IMR-90 (cell line): ENCODE results near the gene GFM1. TPM values are rescaled to one million over a fixed set of nuclear protein-coding genes. Genes with fewer than 3 reads are reported as not detected.
A peak's percentile ranks its signal among the peaks of the same experiment; 100 is the strongest.

Source experiments
- ATAC-seq: fragments of 200-7000 bp; cut with Tn5 transposase; 2 replicates; pipeline ENCODE4 v1.9.1; 2020; ENCODE audit warnings: low read depth, mild to moderate bottlenecking, moderate library complexity
- BruUV-seq: library from RNA; stranded (reverse); fragments of 400-500 nt; replicated peaks from 2 replicates; lab custom pipeline; 2021; lab: Mats Ljungman, UMichigan
- CTCF ChIA-PET: fragments of 300-600 bp; formaldehyde crosslinking; extraction: SDS; loops from one replicate; lab custom pipeline; 2021; ENCODE audit warnings: antibody characterized with exemption; lab: Yijun Ruan, JAX
- POLR2A ChIA-PET: fragments of 300-600 bp; sonication (Branson Sonifier 250); formaldehyde crosslinking; loops from one replicate; lab custom pipeline; 2022; ENCODE audit warnings: antibody characterized with exemption; ENCODE audit not compliant: unreplicated experiment; lab: Charles Lee
- DNase-seq: peaks from one replicate; pipeline ENCODE4 v3.0.0; 2013
- H2AFZ ChIP-seq: replicated peaks from 2 replicates; pipeline ENCODE3; 2013; ENCODE audit warnings: low read length, mild to moderate bottlenecking; ENCODE audit not compliant: poor library complexity
- H2AK5ac ChIP-seq: 2 replicates; pipeline ENCODE4 v1.6.1; 2013; ENCODE audit warnings: low read depth, low read length, inconsistent platforms
- H2AK9ac ChIP-seq: replicated peaks from 2 replicates; pipeline ENCODE3; 2013; ENCODE audit warnings: mild to moderate bottlenecking, low read depth, low read length, moderate library complexity; ENCODE audit not compliant: poor library complexity
- H2BK120ac ChIP-seq: 2 replicates; pipeline ENCODE4 v1.6.1; 2013; ENCODE audit warnings: low read depth, low read length, inconsistent platforms
- H2BK15ac ChIP-seq: 3 replicates; pipeline ENCODE4 v1.6.1; 2013; ENCODE audit warnings: low read depth, low read length, inconsistent platforms
- H2BK20ac ChIP-seq: 2 replicates; pipeline ENCODE4 v1.6.1; 2013; ENCODE audit warnings: low read depth, mild to moderate bottlenecking, inconsistent platforms, low read length, moderate library complexity
- H2BK5ac ChIP-seq: 2 replicates; pipeline ENCODE4 v1.6.1; 2013; ENCODE audit warnings: mild to moderate bottlenecking, low read depth, low read length, inconsistent platforms; ENCODE audit not compliant: poor library complexity, severe bottlenecking
- H3K14ac ChIP-seq: replicated peaks from 2 replicates; pipeline ENCODE4 v1.6.1; 2013; ENCODE audit warnings: low read depth, low read length, inconsistent platforms
- H3K18ac ChIP-seq: 2 replicates; pipeline ENCODE4 v1.6.1; 2013; ENCODE audit warnings: low read depth, low read length, control low read depth
- H3K23ac ChIP-seq: 2 replicates; pipeline ENCODE4 v1.6.1; 2013; ENCODE audit warnings: low read depth, low read length, inconsistent platforms
- H3K27ac ChIP-seq: 2 replicates; pipeline ENCODE4 v1.5.1; 2013; ENCODE audit warnings: mild to moderate bottlenecking, control low read depth, low read length; ENCODE audit not compliant: insufficient read depth
- H3K27me3 ChIP-seq: 2 replicates; pipeline ENCODE4 v1.6.1; 2013; ENCODE audit warnings: low read length; ENCODE audit not compliant: control insufficient read depth, insufficient read depth
- H3K36me3 ChIP-seq: 2 replicates; pipeline ENCODE4 v1.6.1; 2013; ENCODE audit warnings: low read length, mixed read lengths; ENCODE audit not compliant: control insufficient read depth, insufficient read depth
- H3K4ac ChIP-seq: 2 replicates; pipeline ENCODE4 v1.6.1; 2013; ENCODE audit warnings: low read depth, low read length, inconsistent platforms
- H3K4me1 ChIP-seq: 2 replicates; pipeline ENCODE4 v1.6.1; 2013; ENCODE audit warnings: low read length, mixed read lengths; ENCODE audit not compliant: control insufficient read depth, insufficient read depth
- H3K4me2 ChIP-seq: 2 replicates; pipeline ENCODE4 v1.6.1; 2013; ENCODE audit warnings: low read depth, mild to moderate bottlenecking, control low read depth, low read length, moderate library complexity
- H3K4me3 ChIP-seq: 2 replicates; pipeline ENCODE4 v1.5.1; 2013; ENCODE audit warnings: low read depth, mild to moderate bottlenecking, control low read depth, low read length, moderate library complexity; ENCODE audit not compliant: insufficient read depth
- H3K56ac ChIP-seq: 2 replicates; pipeline ENCODE4 v1.6.1; 2013; ENCODE audit warnings: low read length, inconsistent platforms; ENCODE audit not compliant: insufficient read depth; ENCODE audit errors: extremely low read depth
- H3K79me1 ChIP-seq, 2 experiments: 2 replicates each; pipeline ENCODE4 v1.6.1; 2013; ENCODE audit warnings: low read length in 2 of 2, inconsistent platforms in 1 of 2, low read depth in 1 of 2
- H3K9ac ChIP-seq: 2 replicates; pipeline ENCODE4 v1.6.1; 2013; ENCODE audit warnings: low read depth, low read length, control low read depth
- H3K9me1 ChIP-seq: 2 replicates; pipeline ENCODE4 v1.6.1; 2013; ENCODE audit warnings: low read length, inconsistent platforms; ENCODE audit not compliant: insufficient read depth
- H3K9me3 ChIP-seq: 2 replicates; pipeline ENCODE4 v1.6.1; 2013; ENCODE audit warnings: low read length; ENCODE audit not compliant: control insufficient read depth, insufficient read depth
- H4K20me1 ChIP-seq: 2 replicates; pipeline ENCODE4 v1.6.1; 2013; ENCODE audit warnings: low read length, inconsistent platforms; ENCODE audit not compliant: insufficient read depth
- H4K5ac ChIP-seq: 2 replicates; pipeline ENCODE4 v1.6.1; 2013; ENCODE audit warnings: mild to moderate bottlenecking, low read depth, low read length, control low read depth
- H4K8ac ChIP-seq, 2 experiments: 2 replicates each; pipeline ENCODE4 v1.6.1; 2013; ENCODE audit warnings: low read depth in 2 of 2, low read length in 2 of 2, control low read depth in 1 of 2, inconsistent platforms in 1 of 2
- H4K91ac ChIP-seq: 2 replicates; pipeline ENCODE4 v1.6.1; 2013; ENCODE audit warnings: low read depth, low read length, inconsistent platforms; ENCODE audit not compliant: insufficient read depth
- CEBPB ChIP-seq: IDR thresholded peaks from 2 replicates; pipeline ENCODE4 v1.6.1; 2012; ENCODE audit warnings: low read depth, low read length, improper control_type of control experiment
- FOS ChIP-seq: fragments of 150-350 bp; IDR thresholded peaks from 2 replicates; pipeline ENCODE4 v1.6.1; 2016; ENCODE audit warnings: low read depth, low read length
- MXI1 ChIP-seq: IDR thresholded peaks from 2 replicates; pipeline ENCODE4 v1.6.1; 2012; ENCODE audit warnings: low read depth, mild to moderate bottlenecking, low read length, moderate library complexity, borderline replicate concordance
- NFE2L2 ChIP-seq: fragments of 150-350 bp; IDR thresholded peaks from 2 replicates; pipeline ENCODE4 v1.6.1; 2016; ENCODE audit warnings: low read depth, mild to moderate bottlenecking, low read length
- RAD21 ChIP-seq: IDR thresholded peaks from 2 replicates; pipeline ENCODE4 v1.6.1; 2012; ENCODE audit warnings: low read length, improper control_type of control experiment
- WGBS, 2 experiments: methylation state at CpG; one replicate each; pipeline versions ENCODE4 v1.1.5 to v1.1.7; 2013; ENCODE audit warnings: missing lambda C conversion rate in 2 of 2; ENCODE audit not compliant: insufficient read length in 1 of 2; ENCODE audit errors: extremely low coverage in 2 of 2; 5-methylcytosine and 5-hydroxymethylcytosine counted together
- dilution Hi-C: fragments of 300-500 bp; cut with HindIII; formaldehyde crosslinking; loops from one replicate; pipeline ENCODE4 v1.14.3; 2018; ENCODE audit warnings: low sequenced_read_pairs; ENCODE audit not compliant: unreplicated experiment
- in situ Hi-C: fragments of 300-500 bp; cut with MboI; formaldehyde crosslinking; loops from 3 replicates; pipeline ENCODE4 v1.14.3; 2019; ENCODE audit warnings: low sequenced_read_pairs, inconsistent platforms, mixed read lengths
- intact Hi-C: fragments of 100-400 bp; cut with micrococcal nuclease; formaldehyde crosslinking; loops from 2 replicates; pipeline ENCODE4 v1.10.0; 2022
- polyA plus RNA-seq, 3 experiments: library from polyadenylated mRNA; depleted of rRNA; stranded (reverse); fragments of >200 nt; gene quantifications; 2 replicates each; pipeline ENCODE4 v1.2.3, GENCODE V29; 2012; ENCODE audit warnings: low replicate concordance in 1 of 3
- total RNA-seq: library from RNA; depleted of rRNA; stranded (reverse); fragments of >200 nt; gene quantifications from 2 replicates; pipeline ENCODE4 v1.2.3, GENCODE V29; 2012

GFM1 gene
- total and polyA plus RNA-seq, 2 of the 4 experiments (the other 2 are of a cell fraction): 12.4 to 36.0 TPM

DNA sequence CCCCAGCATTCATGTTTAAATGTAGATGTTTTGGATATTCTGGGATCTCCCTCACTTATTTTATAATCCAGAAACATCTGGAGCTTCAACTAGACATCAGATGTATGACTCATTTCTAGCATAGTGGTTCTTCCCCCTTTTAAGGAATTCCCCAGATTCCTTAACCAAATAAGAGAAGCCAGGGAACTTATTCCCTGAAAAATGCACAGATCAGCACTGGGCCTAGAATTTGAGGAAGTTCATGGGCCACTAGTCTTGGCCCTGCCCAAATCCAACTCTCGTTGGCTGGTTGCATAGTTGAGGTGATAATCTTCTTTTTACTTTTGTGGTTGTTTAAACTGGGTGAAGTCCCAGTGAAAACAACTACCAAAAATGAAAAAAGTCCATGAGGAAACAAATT, 67.6 kb downstream of the GFM1 start:
- peaks cover 8 to 18% of the 10 kb centered on the region in 2 experiments for H3K79me1 ChIP-seq
- H4K91ac ChIP-seq: peak overlapping the region; percentile 62
- no peak for TF ChIP-seq MXI1
- TF ChIP-seq FOS: peak; percentile 90
- no peak for TF ChIP-seq NFE2L2
- no peak for TF ChIP-seq CEBPB
- TF ChIP-seq RAD21: no peak
- peak overlapping the region; percentile 94 for H3K18ac ChIP-seq
- peak overlapping the region; percentile 51 for H3K4ac ChIP-seq
- no peak overlapping the region for H3K9ac ChIP-seq
- in situ Hi-C loops: loop anchor here (25.0 kb wide), 1 partner anchor 1550 kb away; the partner anchor contains the start of gene CCNL1
- ChIA-PET POLR2A (no interaction called here), CTCF (interaction anchor here (1.8 kb wide), 1 partner anchor 16 kb away, joined by 6 read pairs; no protein-coding TSS in a partner anchor)
- H3K23ac ChIP-seq: no peak overlapping the region
- DNase-seq (peak; percentile 91), ATAC-seq (peak; percentile 54)
- H2BK20ac ChIP-seq: peak overlapping the region; percentile 30
- no peak overlapping the region for H2AK9ac ChIP-seq
- H3K27ac ChIP-seq: peak overlapping the region; percentile 70
- BruUV-seq: no TSS peak
- peak overlapping the region; percentile 64 to 68 for H4K8ac ChIP-seq
- H2AFZ ChIP-seq: no peak overlapping the region
- H3K14ac ChIP-seq: peak overlapping the region; percentile 18; the same call in 1 of the 2 replicates
- H3K9me1 ChIP-seq: peaks cover 24% of the 10 kb centered on the region
- no peaks in the 10 kb centered on the region for H3K9me3 ChIP-seq
- no CpG with 5 or more reads among the region's 1 CpG for WGBS, 2 experiments
- dilution Hi-C loops: no loop called here
- peaks cover 21% of the 10 kb centered on the region for H3K4me1 ChIP-seq
- 0 out of 2 replicates have a peak, but pooled peaks cover 2% of the 10 kb centered on the region for H3K36me3 ChIP-seq
- peak overlapping the region; percentile 48; the same call in 1 of the 2 replicates for H4K5ac ChIP-seq
- H3K4me2 ChIP-seq: no peak overlapping the region
- peak overlapping the region; percentile 33 for H2BK120ac ChIP-seq
- H3K27me3 ChIP-seq: no peaks in the 10 kb centered on the region
- intact Hi-C loops: no loop called here
- H4K20me1 ChIP-seq: no peaks in the 10 kb centered on the region
- H2BK15ac ChIP-seq: peak overlapping the region; percentile 30; the same call in 1 of the 3 replicates
- H3K56ac ChIP-seq: 0 out of 2 replicates have a peak overlapping the region, but pooled peaks have one; percentile 7
- H3K4me3 ChIP-seq: no peak overlapping the region
- peak overlapping the region; percentile 73 for H2AK5ac ChIP-seq
- peak overlapping the region; percentile 82 for H2BK5ac ChIP-seq
